HepG2 (cell line): ENCODE results near the gene LRRC45. TPM values are rescaled to one million over a fixed set of nuclear protein-coding genes. Genes with fewer than 3 reads are reported as not detected.

Source experiments
- AKAP8 ChIP-seq: sonication (generic); formaldehyde crosslinking; IDR thresholded peaks from 2 replicates; pipeline ENCODE4 v1.5.1; 2020; ENCODE audit warnings: mild to moderate bottlenecking, missing genetic modification reagents
- ESRRA ChIP-seq: sonication (generic); formaldehyde crosslinking; IDR thresholded peaks from 2 replicates; pipeline ENCODE4 v1.5.1; 2020; ENCODE audit warnings: mild to moderate bottlenecking, low read depth, missing genetic modification reagents
- GTF3A ChIP-seq: sonication (generic); formaldehyde crosslinking; conservative IDR thresholded peaks from 2 replicates; pipeline ENCODE4 v1.4.0; 2020; ENCODE audit warnings: mild to moderate bottlenecking, missing genetic modification reagents
- IKZF4 ChIP-seq: sonication (generic); formaldehyde crosslinking; IDR thresholded peaks from 2 replicates; pipeline ENCODE4 v1.5.1; 2020; ENCODE audit warnings: borderline replicate concordance, mild to moderate bottlenecking, low read depth, missing genetic modification reagents; ENCODE audit errors: not compliant biosample characterization
- KDM3A ChIP-seq: IDR thresholded peaks from 2 replicates; pipeline ENCODE4 v1.6.1; 2018; ENCODE audit warnings: low read depth, missing compliant biosample characterization
- NPAS2 ChIP-seq: sonication (generic); formaldehyde crosslinking; IDR thresholded peaks from 2 replicates; pipeline ENCODE4 v1.8.0; 2022; ENCODE audit warnings: mild to moderate bottlenecking, missing genetic modification reagents, borderline replicate concordance
- NR2C2 ChIP-seq: sonication (generic); formaldehyde crosslinking; IDR thresholded peaks from 2 replicates; pipeline ENCODE4 v1.4.0; 2020; ENCODE audit warnings: missing genetic modification reagents, mild to moderate bottlenecking, moderate library complexity, borderline replicate concordance
- ONECUT2 ChIP-seq: sonication (generic); formaldehyde crosslinking; IDR thresholded peaks from 2 replicates; pipeline ENCODE4 v1.4.0; 2020; ENCODE audit warnings: missing genetic modification reagents
- SALL1 ChIP-seq: sonication (generic); formaldehyde crosslinking; IDR thresholded peaks from 2 replicates; pipeline ENCODE4 v1.8.0; 2022; ENCODE audit warnings: mild to moderate bottlenecking, missing genetic modification reagents
- TEF ChIP-seq: sonication (generic); formaldehyde crosslinking; IDR thresholded peaks from 2 replicates; pipeline ENCODE4 v1.5.0; 2020; ENCODE audit warnings: missing genetic modification reagents
- THAP9 ChIP-seq: sonication (generic); formaldehyde crosslinking; IDR thresholded peaks from 2 replicates; pipeline ENCODE4; 2020; ENCODE audit warnings: missing genetic modification reagents, mild to moderate bottlenecking, borderline replicate concordance
- ZNF543 ChIP-seq: sonication (generic); formaldehyde crosslinking; IDR thresholded peaks from 2 replicates; pipeline ENCODE4 v1.4.0; 2020; ENCODE audit warnings: mild to moderate bottlenecking, missing genetic modification reagents
- ZNF558 ChIP-seq: sonication (generic); formaldehyde crosslinking; IDR thresholded peaks from 2 replicates; pipeline ENCODE4 v1.9.0; 2022; ENCODE audit warnings: mild to moderate bottlenecking, missing genetic modification reagents, borderline replicate concordance
- ZNF580 ChIP-seq: IDR thresholded peaks from 2 replicates; pipeline ENCODE4 v1.6.1; 2016; ENCODE audit warnings: low read depth, borderline replicate concordance
- ZNF670 ChIP-seq: sonication (generic); formaldehyde crosslinking; IDR thresholded peaks from 2 replicates; pipeline ENCODE4 v1.8.0; 2022; ENCODE audit warnings: mild to moderate bottlenecking, missing genetic modification reagents, borderline replicate concordance
- ZNF724P ChIP-seq: sonication (generic); formaldehyde crosslinking; IDR thresholded peaks from 2 replicates; pipeline ENCODE4 v1.8.0; 2022; ENCODE audit warnings: missing genetic modification reagents, borderline replicate concordance
- ZNF749 ChIP-seq: sonication (generic); formaldehyde crosslinking; IDR thresholded peaks from 2 replicates; pipeline ENCODE4 v1.8.0; 2022; ENCODE audit warnings: mild to moderate bottlenecking, missing genetic modification reagents, moderate library complexity, borderline replicate concordance
- ZNF782 ChIP-seq: sonication (generic); formaldehyde crosslinking; IDR thresholded peaks from 2 replicates; pipeline ENCODE4 v1.4.0; 2020; ENCODE audit warnings: missing genetic modification reagents, mild to moderate bottlenecking, borderline replicate concordance
- ZSCAN9 ChIP-seq: IDR thresholded peaks from 2 replicates; pipeline ENCODE4 v1.6.1; 2016; ENCODE audit warnings: borderline replicate concordance
- polyA plus RNA-seq, 8 experiments: library from polyadenylated mRNA; depleted of rRNA in 3 of 8; stranded (reverse) in 7 of 8; unstranded in 1 of 8; fragments of >200 nt; fragmentation: Illumina TruSeq in 4 of 8; extraction: Trizol in 4 of 8; gene quantifications; 2 replicates each; pipeline versions ENCODE4 v1.2.1 to v1.2.3, GENCODE V29; 2011 to 2016; ENCODE audit warnings: low read depth in 4 of 8, missing spikeins in 1 of 8, mixed read lengths in 1 of 8; ENCODE audit not compliant: insufficient read depth in 1 of 8
- total RNA-seq, 5 experiments: library from RNA; depleted of rRNA; stranded (reverse); fragments of >200 nt; fragmentation: Illumina TruSeq; extraction: Trizol; gene quantifications; 2 replicates each; pipeline ENCODE4 v1.2.3, GENCODE V29; 2016; ENCODE audit warnings: low read depth in 1 of 5
- TF ChIP-seq, protein P1 (sequence below): sonication (generic); formaldehyde crosslinking; IDR thresholded peaks from 2 replicates; pipeline ENCODE4 v1.5.1; 2020; ENCODE audit warnings: mild to moderate bottlenecking, missing genetic modification reagents, borderline replicate concordance
- TF ChIP-seq, protein P2 (sequence below): sonication (generic); formaldehyde crosslinking; conservative IDR thresholded peaks from 2 replicates; pipeline ENCODE4 v1.5.0; 2020; ENCODE audit warnings: missing genetic modification reagents

The LRRC45 gene
- total and polyA plus RNA-seq, 2 of the 13 experiments (the other 11 are each of a cell fraction or from before 2014, with no cell fraction given): 11.6 to 48.1 TPM

DNA sequence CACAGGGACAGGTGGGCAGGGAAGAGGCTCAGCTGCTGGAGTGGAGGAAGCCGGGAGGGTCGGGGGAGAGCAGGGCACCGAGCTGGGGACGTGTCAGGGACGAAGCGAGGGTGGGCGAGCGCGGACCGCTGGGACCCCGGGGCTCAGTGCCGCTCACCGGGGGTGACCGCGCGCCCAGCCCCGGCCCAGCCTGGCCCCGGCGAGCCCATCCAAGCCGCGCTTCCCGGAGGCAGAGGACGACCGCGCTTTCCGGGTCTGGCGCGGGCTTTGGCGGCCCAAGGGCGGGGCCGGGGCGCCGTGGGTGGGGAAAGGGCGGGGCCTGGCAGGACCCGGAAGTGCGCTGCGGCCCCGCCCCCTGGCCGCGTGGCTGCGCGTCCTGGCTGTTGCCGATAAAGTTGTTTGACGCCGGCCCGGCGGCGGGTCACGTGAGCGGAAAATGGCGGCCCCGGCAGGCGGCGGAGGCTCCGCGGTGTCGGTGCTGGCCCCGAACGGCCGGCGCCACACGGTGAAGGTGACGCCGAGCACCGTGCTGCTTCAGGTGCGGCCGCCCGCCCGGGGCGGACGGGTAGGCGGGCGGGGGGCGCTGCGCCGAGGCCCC, 45.8 kb upstream of the LRRC45 start, which contains the start of gene ASPSCR1 (continued):
- TF ChIP-seq THAP9 (CRISPR knock-in tag): peak; percentile 7; the same call in 1 of the 2 replicates
- TF ChIP-seq ZNF558 (CRISPR knock-in tag): peak; percentile 38; the same call in 1 of the 2 replicates
- TF ChIP-seq AKAP8: peak; percentile 78; the same call in 1 of the 2 replicates
- no peak for TF ChIP-seq ZNF580
- peak; percentile 67 for TF ChIP-seq NR2C2 (CRISPR knock-in tag)
- TF ChIP-seq NPAS2 (CRISPR knock-in tag): no peak
- peak; percentile 2; the same call in 1 of the 2 replicates for TF ChIP-seq ZNF543 (CRISPR knock-in tag)
- TF ChIP-seq TEF: peak; percentile 51
- TF ChIP-seq KDM3A (CRISPR knock-in tag): no peak; the same call in 1 of the 2 replicates
- no peak for TF ChIP-seq IKZF4
- TF ChIP-seq ZNF749 (CRISPR knock-in tag): no peak; the same call in 1 of the 2 replicates
- TF ChIP-seq, protein P1, sequence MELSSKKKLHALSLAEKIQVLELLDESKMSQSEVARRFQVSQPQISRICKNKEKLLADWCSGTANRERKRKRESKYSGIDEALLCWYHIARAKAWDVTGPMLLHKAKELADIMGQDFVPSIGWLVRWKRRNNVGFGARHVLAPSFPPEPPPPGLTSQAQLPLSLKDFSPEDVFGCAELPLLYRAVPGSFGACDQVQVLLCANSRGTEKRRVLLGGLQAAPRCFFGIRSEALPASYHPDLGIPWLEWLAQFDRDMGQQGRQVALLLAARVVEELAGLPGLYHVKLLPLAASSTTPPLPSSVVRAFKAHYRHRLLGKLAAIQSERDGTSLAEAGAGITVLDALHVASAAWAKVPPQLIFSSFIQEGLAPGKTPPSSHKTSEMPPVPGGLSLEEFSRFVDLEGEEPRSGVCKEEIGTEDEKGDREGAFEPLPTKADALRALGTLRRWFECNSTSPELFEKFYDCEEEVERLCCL (CRISPR knock-in tag): no peak
- TF ChIP-seq ESRRA (CRISPR knock-in tag): peak; percentile 59; the same call in 1 of the 2 replicates
- no peak for TF ChIP-seq ZNF782 (CRISPR knock-in tag)
- TF ChIP-seq ZNF724P (CRISPR knock-in tag): peak; percentile 85
- peak; percentile 41; the same call in 1 of the 2 replicates for TF ChIP-seq ZNF670 (CRISPR knock-in tag)
- TF ChIP-seq, protein P2, sequence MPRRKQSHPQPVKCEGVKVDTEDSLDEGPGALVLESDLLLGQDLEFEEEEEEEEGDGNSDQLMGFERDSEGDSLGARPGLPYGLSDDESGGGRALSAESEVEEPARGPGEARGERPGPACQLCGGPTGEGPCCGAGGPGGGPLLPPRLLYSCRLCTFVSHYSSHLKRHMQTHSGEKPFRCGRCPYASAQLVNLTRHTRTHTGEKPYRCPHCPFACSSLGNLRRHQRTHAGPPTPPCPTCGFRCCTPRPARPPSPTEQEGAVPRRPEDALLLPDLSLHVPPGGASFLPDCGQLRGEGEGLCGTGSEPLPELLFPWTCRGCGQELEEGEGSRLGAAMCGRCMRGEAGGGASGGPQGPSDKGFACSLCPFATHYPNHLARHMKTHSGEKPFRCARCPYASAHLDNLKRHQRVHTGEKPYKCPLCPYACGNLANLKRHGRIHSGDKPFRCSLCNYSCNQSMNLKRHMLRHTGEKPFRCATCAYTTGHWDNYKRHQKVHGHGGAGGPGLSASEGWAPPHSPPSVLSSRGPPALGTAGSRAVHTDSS (CRISPR knock-in tag): no peak
- no peak; the same call in 1 of the 2 replicates for TF ChIP-seq ZSCAN9 (CRISPR knock-in tag)
- TF ChIP-seq SALL1 (CRISPR knock-in tag): peak; percentile 57
- TF ChIP-seq ONECUT2: no peak
- no peak for TF ChIP-seq GTF3A (CRISPR knock-in tag)
